ENCODE data around the gene KIFC3. TPM values are rescaled to one million over a fixed set of nuclear protein-coding genes. Genes with fewer than 3 reads are reported as not detected.
A peak's percentile ranks its signal among the peaks of the same experiment; 100 is the strongest.
"Not testable (repeated sequence)": the region's sequence is repeated elsewhere in the genome, so short reads cannot be mapped to it uniquely, and the experiment has no call there.

The KIFC3 gene, protein sequence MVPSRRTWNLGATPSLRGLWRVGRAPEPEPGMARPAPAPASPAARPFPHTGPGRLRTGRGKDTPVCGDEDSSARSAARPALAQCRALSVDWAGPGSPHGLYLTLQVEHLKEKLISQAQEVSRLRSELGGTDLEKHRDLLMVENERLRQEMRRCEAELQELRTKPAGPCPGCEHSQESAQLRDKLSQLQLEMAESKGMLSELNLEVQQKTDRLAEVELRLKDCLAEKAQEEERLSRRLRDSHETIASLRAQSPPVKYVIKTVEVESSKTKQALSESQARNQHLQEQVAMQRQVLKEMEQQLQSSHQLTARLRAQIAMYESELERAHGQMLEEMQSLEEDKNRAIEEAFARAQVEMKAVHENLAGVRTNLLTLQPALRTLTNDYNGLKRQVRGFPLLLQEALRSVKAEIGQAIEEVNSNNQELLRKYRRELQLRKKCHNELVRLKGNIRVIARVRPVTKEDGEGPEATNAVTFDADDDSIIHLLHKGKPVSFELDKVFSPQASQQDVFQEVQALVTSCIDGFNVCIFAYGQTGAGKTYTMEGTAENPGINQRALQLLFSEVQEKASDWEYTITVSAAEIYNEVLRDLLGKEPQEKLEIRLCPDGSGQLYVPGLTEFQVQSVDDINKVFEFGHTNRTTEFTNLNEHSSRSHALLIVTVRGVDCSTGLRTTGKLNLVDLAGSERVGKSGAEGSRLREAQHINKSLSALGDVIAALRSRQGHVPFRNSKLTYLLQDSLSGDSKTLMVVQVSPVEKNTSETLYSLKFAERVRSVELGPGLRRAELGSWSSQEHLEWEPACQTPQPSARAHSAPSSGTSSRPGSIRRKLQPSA
- total RNA-seq, result 1 to 10 TPM; 3.8 to 5.7 TPM

DNA sequence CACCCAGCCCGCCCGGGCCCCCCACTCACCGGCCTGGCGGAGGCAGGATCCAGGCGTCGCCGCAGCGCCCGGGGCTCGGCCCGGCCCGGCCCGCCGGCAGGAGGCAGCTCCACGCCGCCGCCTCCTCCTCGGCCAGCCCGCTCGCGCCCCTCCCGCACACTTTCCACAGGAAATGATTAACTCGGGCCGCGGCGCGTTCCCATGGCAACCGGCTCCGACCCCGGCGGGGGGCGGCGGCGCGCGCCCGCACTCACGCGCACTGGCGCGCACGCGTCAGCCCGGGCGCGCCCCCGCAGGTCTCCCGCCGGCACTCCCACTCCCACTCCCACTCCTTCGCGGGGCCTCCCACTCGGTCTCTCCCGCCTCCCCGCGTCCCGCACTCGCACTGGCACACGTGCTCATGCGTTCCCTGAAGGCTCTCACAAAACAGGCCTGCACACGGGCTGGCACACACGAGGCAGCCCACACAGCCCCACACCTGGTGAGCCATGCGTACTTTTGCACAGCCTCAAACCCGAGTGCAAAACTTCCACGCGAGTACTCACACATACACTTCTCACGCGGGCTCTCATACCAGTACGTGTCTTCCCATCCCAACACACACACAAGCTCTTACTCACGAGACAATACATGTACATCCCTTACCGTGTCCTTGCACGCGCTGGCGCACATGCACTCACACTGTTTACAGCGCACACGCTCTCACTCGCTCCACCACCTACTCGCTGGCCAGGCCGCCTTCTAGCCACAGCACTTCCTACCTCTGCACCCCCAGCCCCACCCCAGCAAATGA is at the start of gene KIFC3:
KIFC3 (minus strand) TSS at position 151 of the 793 bp plus-strand sequence. CDS start 4,248 bp downstream, outside the sequence.
- Histone ChIP-seq H3K9ac (ENCODE audit: low read depth in 2 of 2, low read length in 2 of 2) (peak within 1 kb of the TSS; percentile 46 to 61), H3K4me1 (peaks cover 9% of the 10 kb centered on the region), H3K27ac (peak within 1 kb of the TSS; percentile 57), H3K36me3 (no peaks in the 10 kb centered on the region), H3K27me3 (peaks cover 11% of the 10 kb centered on the region), H3K9me3 (no peaks in the 10 kb centered on the region), H3K4me3 (peak within 1 kb of the TSS; percentile 38)
- peak; percentile 69 for DNase-seq
- intact Hi-C loops (cut with DNase I), result no loop called here
- TF ChIP-seq, protein P1, sequence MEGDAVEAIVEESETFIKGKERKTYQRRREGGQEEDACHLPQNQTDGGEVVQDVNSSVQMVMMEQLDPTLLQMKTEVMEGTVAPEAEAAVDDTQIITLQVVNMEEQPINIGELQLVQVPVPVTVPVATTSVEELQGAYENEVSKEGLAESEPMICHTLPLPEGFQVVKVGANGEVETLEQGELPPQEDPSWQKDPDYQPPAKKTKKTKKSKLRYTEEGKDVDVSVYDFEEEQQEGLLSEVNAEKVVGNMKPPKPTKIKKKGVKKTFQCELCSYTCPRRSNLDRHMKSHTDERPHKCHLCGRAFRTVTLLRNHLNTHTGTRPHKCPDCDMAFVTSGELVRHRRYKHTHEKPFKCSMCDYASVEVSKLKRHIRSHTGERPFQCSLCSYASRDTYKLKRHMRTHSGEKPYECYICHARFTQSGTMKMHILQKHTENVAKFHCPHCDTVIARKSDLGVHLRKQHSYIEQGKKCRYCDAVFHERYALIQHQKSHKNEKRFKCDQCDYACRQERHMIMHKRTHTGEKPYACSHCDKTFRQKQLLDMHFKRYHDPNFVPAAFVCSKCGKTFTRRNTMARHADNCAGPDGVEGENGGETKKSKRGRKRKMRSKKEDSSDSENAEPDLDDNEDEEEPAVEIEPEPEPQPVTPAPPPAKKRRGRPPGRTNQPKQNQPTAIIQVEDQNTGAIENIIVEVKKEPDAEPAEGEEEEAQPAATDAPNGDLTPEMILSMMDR (IDR thresholded peaks at IDR 0.05), result no peak

DNA sequence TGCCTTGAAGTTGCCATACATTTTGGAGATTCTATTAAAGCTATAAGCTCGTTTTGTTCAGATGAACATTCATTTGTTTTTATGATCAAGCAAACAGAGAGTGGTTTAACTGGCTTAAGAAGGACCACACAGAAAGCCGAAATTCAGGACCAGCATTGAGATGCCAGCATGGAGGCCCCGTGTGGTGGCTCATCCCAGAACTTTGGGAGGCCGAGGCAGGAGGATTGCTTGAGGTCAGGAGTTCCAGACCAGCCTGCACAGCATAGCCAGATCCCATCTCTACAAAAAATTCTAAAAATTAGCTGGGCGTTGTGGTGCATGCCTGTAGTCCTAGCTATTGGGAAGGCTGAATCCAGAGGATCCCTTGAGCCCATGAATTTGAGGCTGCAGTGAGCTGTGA is 45.9 kb upstream of the KIFC3 start:
- TF ChIP-seq, protein P1 (IDR thresholded peaks at IDR 0.05), result no peak
- intact Hi-C loops (cut with DNase I), result no loop called here
- no peak overlapping the region for H3K27ac ChIP-seq
- H3K27me3 ChIP-seq, result no peaks in the 10 kb centered on the region
- no peak overlapping the region for H3K4me3 ChIP-seq
- H3K9me3 ChIP-seq, result no peaks in the 10 kb centered on the region
- no peaks in the 10 kb centered on the region for H3K4me1 ChIP-seq
- H3K36me3 ChIP-seq, result no peaks in the 10 kb centered on the region
- no peak overlapping the region for H3K9ac ChIP-seq (ENCODE audit: low read depth in 2 of 2, low read length in 2 of 2)
- no peak for DNase-seq

DNA sequence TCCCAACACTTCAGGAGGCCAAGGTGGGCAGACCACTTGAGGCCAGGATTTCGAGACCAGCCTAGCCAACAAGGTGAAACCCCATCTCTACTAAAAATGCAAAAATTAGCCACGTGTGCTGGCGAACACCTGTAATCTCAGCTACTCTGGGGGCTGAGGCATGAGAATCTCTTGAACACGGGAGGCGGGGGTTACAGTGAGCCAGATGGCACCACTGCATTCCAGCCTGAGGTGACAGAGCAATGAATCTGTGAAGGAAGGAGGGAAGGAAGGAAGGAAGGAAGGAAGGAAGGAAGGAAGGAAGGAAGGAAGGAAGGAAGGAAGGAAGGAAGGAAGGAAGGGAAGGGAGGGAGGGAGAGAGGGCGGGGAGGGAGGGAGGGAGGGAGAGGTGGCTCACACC is 44.6 kb upstream of the KIFC3 start:
- H3K9me3 ChIP-seq; H3K36me3 ChIP-seq; H3K4me3 ChIP-seq; H3K27me3 ChIP-seq; H3K27ac ChIP-seq; intact Hi-C loops (cut with DNase I); H3K9ac ChIP-seq (ENCODE audit: low read depth in 2 of 2, low read length in 2 of 2); H3K4me1 ChIP-seq; DNase-seq: not testable (repeated sequence)

DNA sequence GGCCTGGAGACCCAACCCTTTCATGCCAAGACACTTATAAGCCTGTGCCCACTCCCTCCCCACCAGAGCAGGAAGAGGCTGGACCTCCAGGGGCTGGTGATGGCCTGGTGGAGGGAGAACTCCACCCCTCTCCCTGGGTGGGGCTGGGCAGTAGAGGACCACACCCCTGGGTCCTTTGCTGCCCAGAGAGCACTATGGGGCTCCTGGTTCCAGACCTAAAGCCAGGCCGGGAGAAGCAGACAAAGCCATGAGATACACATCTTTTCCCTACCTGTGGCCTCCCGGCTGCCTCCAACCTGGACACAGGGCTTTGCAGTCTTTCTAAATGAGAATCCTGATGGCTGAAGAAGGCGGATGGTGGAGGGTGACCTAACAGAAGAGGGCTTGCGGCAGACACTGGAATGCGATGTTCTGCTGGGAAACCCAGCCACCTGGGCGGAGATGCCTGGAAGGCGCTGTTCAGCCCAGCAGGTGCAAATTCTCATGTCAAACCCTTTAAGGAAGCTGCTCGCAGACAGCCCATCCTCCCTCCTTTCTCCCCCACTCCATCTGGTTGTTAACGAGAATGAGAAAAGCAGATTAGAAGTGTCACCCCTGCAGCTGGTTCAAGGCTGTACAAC is 43.9 kb upstream of the KIFC3 start:
- Histone ChIP-seq H3K27me3 (no peaks in the 10 kb centered on the region), H3K4me1 (no peaks in the 10 kb centered on the region), H3K4me3 (no peak overlapping the region), H3K27ac (no peak overlapping the region), H3K36me3 (no peaks in the 10 kb centered on the region), H3K9ac (ENCODE audit: low read depth in 2 of 2, low read length in 2 of 2) (no peak overlapping the region), H3K9me3 (no peaks in the 10 kb centered on the region)
- intact Hi-C loops (cut with DNase I), result no loop called here
- DNase-seq, result no peak
- TF ChIP-seq, protein P1 (IDR thresholded peaks at IDR 0.05), result no peak

DNA sequence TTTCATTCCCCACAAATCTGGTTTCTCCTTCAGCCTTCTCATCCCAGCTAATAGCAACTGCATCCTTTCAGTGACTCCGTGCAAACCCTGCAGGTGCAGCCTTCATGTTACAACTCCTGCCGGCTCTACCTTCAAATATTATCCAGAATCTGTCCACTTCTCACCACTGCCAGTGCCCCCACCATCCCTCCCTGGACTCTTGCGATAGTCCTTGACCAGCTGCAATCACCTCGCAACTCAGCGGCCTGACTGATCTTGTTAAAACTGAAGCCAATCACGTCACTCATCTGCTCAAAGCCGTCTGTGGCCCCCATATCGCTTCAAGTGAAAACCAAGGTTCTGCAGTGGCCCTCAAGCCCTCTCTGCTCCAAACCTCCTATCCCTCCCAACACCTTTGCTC is 42.8 kb upstream of the KIFC3 start:
- H3K27ac ChIP-seq, result no peak overlapping the region

More for the DNA sequence above, 42.8 kb upstream of the KIFC3 start:
- no peak overlapping the region for H3K9ac ChIP-seq (ENCODE audit: low read depth in 2 of 2, low read length in 2 of 2)
- no peak for DNase-seq
- TF ChIP-seq, protein P1 (IDR thresholded peaks at IDR 0.05), result no peak
- intact Hi-C loops (cut with DNase I), result no loop called here
- no peaks in the 10 kb centered on the region for H3K9me3 ChIP-seq
- no peaks in the 10 kb centered on the region for H3K36me3 ChIP-seq
- H3K27me3 ChIP-seq, result no peaks in the 10 kb centered on the region
- no peaks in the 10 kb centered on the region for H3K4me1 ChIP-seq
- H3K4me3 ChIP-seq, result no peak overlapping the region

All from colonic mucosa (tissue), 4 donors.